Tibial artery (tissue), 4 donors: Measurements from ENCODE around the gene SPINK9.

Experiments
- DNase-seq, 2 donors: peaks; one replicate each; pipeline ENCODE4 v3.0.0-alpha.2; 2019
- H3K27ac ChIP-seq, 2 donors: fragments of 200-600 bp; sonication (generic) in 1 of 2; 1 replicate in 1 of 2; 2 replicates in 1 of 2; pipeline ENCODE4 v1.5.1; 2018 to 2019; ENCODE audit warnings: mild to moderate bottlenecking in 1 of 2
- H3K27me3 ChIP-seq, 2 donors: fragments of 200-600 bp; sonication (generic) in 1 of 2; one replicate each; pipeline versions ENCODE4 v1.5.1 to v1.6.0; 2016 to 2019
- H3K36me3 ChIP-seq, 3 donors: fragments of 200-600 bp; sonication (generic) in 2 of 3; one replicate each; pipeline ENCODE4 v1.5.1; 2016 to 2019; ENCODE audit warnings: mild to moderate bottlenecking in 2 of 3
- H3K4me1 ChIP-seq, 4 donors: fragments of 200-600 bp; sonication (generic) in 2 of 4; 1 replicate in 3 of 4; 2 replicates in 1 of 4; pipeline ENCODE4 v1.5.1; 2016 to 2019
- H3K4me3 ChIP-seq, 2 donors: fragments of 200-600 bp; sonication (generic) in 1 of 2; 1 replicate in 1 of 2; 2 replicates in 1 of 2; pipeline ENCODE4 v1.5.1; 2018 to 2019; ENCODE audit warnings: mild to moderate bottlenecking in 2 of 2
- H3K9me3 ChIP-seq, 3 donors: fragments of 200-600 bp; sonication (generic) in 1 of 3; one replicate each; pipeline ENCODE4 v1.5.1; 2016 to 2019
- intact Hi-C: fragments of 100-400 bp; cut with DNase I; formaldehyde crosslinking; loops from one replicate; pipeline ENCODE4 v1.15.0; 2023; ENCODE audit warnings: low total_unique reads
- TF ChIP-seq, protein P1 (sequence below), 2 experiments: fragments of 200-600 bp in 1 of 2; fragments of 450-650 bp in 1 of 2; IDR thresholded peaks; one replicate each; pipeline ENCODE4 v1.5.1; 2017 to 2019; ENCODE audit warnings: antibody characterized with exemption in 2 of 2, mild to moderate bottlenecking in 1 of 2, moderate library complexity in 1 of 2

SPINK9 gene

DNA sequence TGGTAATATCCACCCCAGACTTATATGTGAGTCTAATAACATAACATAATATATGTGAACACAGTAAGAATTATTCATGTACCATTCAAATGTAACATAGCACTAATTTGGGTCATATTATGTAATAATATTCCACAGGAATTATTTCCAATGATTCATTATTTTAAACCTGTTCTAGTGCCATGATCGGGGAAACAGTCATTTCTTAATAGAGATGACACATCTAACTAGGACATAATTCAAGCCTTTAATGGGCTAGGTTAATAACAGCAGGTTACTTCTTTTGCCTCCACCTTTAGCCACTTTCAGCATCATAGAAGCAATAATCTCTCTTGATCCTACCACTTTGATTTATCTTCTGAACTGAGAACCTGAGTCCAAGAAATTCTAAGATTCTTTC, 12.3 kb downstream of the SPINK9 start:
- Histone ChIP-seq H3K36me3 (no peaks in the 10 kb centered on the region), H3K4me3 (no peak overlapping the region), H3K9me3 (no peaks in the 10 kb centered on the region), H3K27me3 (no peaks in the 10 kb centered on the region), H3K4me1 (peaks cover 0 to 8% (median 4%) of the 10 kb centered on the region in 4 donors), H3K27ac (no peak overlapping the region)
- intact Hi-C loops = no loop called here
- DNase-seq = no peak
- TF ChIP-seq, protein P1, sequence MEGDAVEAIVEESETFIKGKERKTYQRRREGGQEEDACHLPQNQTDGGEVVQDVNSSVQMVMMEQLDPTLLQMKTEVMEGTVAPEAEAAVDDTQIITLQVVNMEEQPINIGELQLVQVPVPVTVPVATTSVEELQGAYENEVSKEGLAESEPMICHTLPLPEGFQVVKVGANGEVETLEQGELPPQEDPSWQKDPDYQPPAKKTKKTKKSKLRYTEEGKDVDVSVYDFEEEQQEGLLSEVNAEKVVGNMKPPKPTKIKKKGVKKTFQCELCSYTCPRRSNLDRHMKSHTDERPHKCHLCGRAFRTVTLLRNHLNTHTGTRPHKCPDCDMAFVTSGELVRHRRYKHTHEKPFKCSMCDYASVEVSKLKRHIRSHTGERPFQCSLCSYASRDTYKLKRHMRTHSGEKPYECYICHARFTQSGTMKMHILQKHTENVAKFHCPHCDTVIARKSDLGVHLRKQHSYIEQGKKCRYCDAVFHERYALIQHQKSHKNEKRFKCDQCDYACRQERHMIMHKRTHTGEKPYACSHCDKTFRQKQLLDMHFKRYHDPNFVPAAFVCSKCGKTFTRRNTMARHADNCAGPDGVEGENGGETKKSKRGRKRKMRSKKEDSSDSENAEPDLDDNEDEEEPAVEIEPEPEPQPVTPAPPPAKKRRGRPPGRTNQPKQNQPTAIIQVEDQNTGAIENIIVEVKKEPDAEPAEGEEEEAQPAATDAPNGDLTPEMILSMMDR (IDR thresholded peaks at IDR 0.05) = no peak

DNA sequence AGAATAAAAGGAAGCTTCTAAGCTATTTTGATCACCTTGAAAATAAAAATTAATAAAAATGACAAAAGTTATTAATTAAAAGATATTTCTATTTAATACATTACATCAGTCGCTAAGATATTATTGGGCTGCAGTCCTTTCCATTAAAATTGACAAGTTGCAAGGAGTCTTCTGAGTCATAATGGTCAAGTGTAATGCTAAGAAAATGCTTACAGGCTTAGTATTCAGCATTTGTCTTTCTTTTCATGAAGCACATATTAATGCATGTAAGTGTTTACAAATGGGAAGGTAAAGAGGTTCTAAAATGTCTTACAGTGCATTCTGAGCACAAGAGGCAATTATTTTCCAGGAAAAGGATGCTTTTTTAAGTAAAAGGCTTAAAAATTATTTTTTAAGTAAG, 17.3 kb downstream of the SPINK9 start:
- H3K27ac ChIP-seq = no peak overlapping the region
- no peaks in the 10 kb centered on the region for H3K9me3 ChIP-seq
- TF ChIP-seq, protein P1 (IDR thresholded peaks at IDR 0.05) = no peak
- H3K27me3 ChIP-seq = no peaks in the 10 kb centered on the region
- intact Hi-C loops = no loop called here
- H3K4me3 ChIP-seq = no peak overlapping the region
- H3K4me1 ChIP-seq = no peaks in the 10 kb centered on the region
- no peaks in the 10 kb centered on the region for H3K36me3 ChIP-seq
- DNase-seq = no peak

DNA sequence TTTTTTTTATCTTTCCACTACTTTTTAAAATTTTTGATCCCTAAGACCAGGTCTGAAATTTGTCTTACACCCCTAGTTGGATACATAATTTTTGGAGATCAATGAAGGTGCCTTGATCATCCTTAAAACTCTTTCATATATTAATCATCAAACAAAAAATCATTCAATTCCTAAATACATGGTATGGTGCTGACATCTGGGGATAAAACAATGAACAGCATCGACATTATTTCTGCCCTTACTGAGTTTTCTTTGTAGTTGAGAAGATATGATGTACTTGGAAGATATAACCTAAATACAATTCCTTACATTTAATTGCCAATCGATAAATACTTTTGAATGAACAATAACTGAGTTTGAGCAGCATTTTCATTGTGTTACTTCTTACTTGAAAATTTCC, 18.3 kb downstream of the SPINK9 start:
- Histone ChIP-seq H3K27me3 (no peaks in the 10 kb centered on the region), H3K27ac (no peak overlapping the region), H3K36me3 (no peaks in the 10 kb centered on the region), H3K4me3 (no peak overlapping the region), H3K9me3 (no peaks in the 10 kb centered on the region), H3K4me1 (no peaks in the 10 kb centered on the region)
- DNase-seq = no peak
- intact Hi-C loops = no loop called here
- TF ChIP-seq, protein P1 (IDR thresholded peaks at IDR 0.05) = no peak

DNA sequence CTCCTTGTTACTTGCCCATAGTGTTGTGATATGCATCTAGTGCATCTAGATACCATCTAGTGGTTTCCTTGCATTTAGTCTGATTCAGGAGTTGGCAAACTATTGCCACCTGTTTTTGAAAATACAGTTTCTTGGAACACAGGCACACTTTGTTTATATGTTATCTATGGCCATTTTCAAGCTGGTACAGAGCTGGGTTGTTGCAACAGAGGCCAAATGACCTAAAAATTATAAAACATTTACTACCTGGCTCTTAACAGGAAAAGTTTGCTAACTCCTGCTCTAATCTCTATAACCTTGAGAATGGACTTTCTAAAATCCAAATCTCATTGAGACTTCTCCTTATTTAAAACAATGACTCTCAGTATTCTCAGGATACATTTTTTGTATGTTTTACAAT, 29.0 kb downstream of the SPINK9 start:
- H3K27ac ChIP-seq = no peak overlapping the region
- no peaks in the 10 kb centered on the region for H3K4me1 ChIP-seq
- TF ChIP-seq, protein P1 (IDR thresholded peaks at IDR 0.05) = no peak
- no peak for DNase-seq
- peaks cover 0 to 16% (median 0%) of the 10 kb centered on the region in 3 donors for H3K9me3 ChIP-seq
- no peak overlapping the region for H3K4me3 ChIP-seq
- intact Hi-C loops = no loop called here
- H3K36me3 ChIP-seq = no peaks in the 10 kb centered on the region
- H3K27me3 ChIP-seq = no peaks in the 10 kb centered on the region

DNA sequence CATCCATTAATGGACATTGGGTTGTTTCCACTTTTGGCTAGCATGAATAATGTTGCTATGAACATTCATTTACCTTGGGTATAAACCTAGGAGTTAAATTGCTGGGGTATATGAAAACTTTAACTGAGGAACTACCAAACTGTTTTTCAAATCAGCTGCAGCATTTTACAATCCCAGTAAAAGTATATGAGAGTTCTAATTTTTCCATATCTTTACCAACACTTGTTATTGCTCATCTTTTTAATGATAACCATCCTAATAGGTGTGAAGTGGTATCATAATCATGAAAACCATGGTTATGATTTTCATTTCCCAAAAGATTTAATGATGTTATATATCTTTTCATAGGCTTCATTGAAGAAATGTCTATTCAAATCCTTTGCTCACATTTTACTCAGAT, 32.9 kb downstream of the SPINK9 start:
- no peak overlapping the region for H3K27ac ChIP-seq
- H3K4me3 ChIP-seq = no peak overlapping the region
- H3K4me1 ChIP-seq = no peaks in the 10 kb centered on the region
- no peak for DNase-seq
- H3K9me3 ChIP-seq = peaks cover 0 to 17% (median 0%) of the 10 kb centered on the region in 3 donors
- no peaks in the 10 kb centered on the region for H3K36me3 ChIP-seq
- TF ChIP-seq, protein P1 (IDR thresholded peaks at IDR 0.05) = no peak
- intact Hi-C loops = no loop called here
- H3K27me3 ChIP-seq = no peaks in the 10 kb centered on the region

DNA sequence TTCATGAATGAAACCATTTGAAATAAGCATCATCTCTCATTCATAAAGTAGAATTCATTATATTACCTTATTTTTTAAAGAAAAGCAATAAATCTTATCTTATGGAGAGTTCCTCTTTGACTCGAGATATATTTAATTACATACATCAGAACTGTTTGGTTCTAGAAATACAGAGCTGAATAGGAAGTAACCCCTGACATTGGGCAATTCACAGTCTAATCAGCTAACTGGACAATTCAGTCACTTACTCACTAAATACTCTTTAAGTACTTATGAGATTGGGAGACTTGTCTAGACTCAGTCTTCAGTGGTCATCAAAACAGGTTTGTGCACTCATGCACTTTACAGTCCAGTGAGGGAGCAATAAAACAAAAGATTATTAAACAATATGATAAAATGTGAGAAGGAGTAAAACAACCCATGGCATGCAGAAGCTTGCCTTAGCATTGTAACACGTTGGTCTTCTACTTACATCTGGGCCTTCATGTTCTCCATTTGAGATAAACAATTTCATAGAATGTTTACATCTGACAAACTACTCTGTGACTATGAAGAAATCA, 36.9 kb downstream of the SPINK9 start:
- intact Hi-C loops = no loop called here
- Histone ChIP-seq H3K27me3 (no peaks in the 10 kb centered on the region), H3K4me1 (no peaks in the 10 kb centered on the region), H3K4me3 (no peak overlapping the region), H3K36me3 (no peaks in the 10 kb centered on the region), H3K9me3 (peaks cover 0 to 16% (median 0%) of the 10 kb centered on the region in 3 donors), H3K27ac (no peak overlapping the region)
- no peak for DNase-seq
- TF ChIP-seq, protein P1 (IDR thresholded peaks at IDR 0.05) = no peak
